Measurements from ENCODE around the gene PTPRF.

GRCh38 chr1:43545339-43545694 is 14.6 kb downstream of the PTPRF start:
- TF ChIP-seq POLR2A (IDR thresholded peaks at IDR 0.05; ENCODE audit: low read depth, low read length) (no peak), POLR2AphosphoS5 (IDR thresholded peaks at IDR 0.05; ENCODE audit: low read depth, low read length) (no peak)
